Hematopoietic multipotent progenitor cell treated with erythropoietin and hydrocortisone succinate and interleukin-3 and kit ligand, for 4 days (in vitro differentiated cells): ENCODE data around the gene TADA2B.
"Not testable (repeated sequence)": the region's sequence is repeated elsewhere in the genome, so short reads cannot be mapped to it uniquely, and the experiment has no call there.

Experiments
- DNase-seq: peaks from one replicate; pipeline ENCODE4 v3.0.0-alpha.2; 2015

Gene TADA2B

DNA sequence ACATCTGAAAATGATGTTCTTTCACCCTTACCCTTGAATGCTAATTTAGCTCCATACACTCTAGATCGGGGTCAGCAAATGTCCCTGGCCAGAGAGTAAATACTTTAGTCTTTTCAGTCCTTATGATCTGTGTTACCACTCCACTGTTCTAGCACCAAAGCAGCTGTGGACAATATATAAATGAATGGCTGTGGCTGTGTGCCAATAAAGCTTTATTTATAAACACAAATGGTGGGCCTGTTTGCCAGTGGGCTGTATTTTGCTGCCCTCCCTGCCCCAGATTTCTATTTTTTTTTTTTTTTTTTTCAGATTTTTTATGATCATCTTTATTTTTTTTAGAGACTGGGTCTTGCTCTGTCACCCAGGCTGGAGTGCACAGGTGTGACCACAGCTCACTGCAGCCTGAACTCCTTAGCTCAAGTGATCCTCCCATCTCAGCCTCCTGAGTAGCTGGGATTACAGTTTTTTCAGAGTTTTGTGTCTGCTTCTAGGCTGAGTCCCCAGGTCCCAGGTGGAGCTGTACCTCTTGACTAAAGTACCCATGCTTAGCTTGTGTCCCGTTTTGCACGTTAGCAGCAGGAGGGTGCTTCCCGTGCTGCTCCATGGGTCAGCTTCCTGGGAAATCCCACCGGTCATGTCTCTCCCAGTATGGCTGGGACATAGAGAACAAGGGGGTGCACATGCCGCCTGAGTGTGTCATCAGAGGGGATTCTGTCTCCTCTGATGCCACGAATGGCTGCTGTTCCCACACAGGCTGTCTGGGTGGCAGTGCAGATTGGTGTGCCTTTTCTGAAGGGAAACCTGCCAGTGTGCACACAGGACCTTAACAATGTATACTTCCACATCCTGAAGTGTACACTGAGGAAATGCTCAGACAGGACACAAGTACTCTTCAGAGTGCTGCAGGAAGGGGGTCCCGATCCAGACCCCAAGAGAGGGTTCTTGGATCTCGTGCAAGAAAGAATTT is 40.7 kb downstream of the TADA2B start:
- no peak for DNase-seq

DNA sequence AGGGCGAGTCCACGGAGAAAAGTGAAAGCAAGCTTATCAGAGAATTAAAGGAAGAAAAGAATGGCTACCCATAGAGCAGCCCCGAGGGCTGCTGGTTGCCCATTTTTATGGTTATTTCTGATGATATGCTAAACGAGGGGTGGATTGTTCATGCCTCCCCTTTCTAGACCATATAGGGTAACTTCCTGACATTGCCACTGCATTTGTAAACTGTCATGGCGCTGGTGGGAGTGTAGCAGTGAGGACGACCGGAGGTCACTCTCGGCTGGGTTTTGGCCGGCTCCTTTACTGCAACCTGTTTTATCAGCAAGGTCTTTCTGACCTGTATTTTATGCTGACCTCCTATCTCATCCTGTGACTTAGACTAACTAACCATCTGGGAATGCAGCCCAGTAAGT is 41.4 kb downstream of the TADA2B start:
- not testable (repeated sequence) for DNase-seq

DNA sequence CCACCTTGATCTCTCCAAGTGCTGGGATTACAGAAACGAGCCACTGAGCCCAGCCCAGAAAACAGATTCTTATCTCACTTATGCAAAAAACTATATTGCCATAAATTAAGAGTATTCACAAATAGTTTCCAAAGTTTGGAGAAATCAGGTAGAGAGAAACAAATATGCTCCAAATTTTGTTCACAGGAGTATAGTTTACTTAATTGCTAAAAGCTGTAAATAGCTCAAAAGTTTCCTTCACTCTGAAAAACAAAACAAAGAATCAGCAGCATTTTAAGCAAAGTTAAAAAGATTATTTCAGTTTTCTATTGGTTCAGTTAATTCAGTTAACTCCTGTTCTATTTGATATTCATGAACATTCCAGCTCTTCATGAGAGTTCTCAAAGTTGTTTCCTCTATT is 43.2 kb downstream of the TADA2B start:
- DNase-seq, result no peak

DNA sequence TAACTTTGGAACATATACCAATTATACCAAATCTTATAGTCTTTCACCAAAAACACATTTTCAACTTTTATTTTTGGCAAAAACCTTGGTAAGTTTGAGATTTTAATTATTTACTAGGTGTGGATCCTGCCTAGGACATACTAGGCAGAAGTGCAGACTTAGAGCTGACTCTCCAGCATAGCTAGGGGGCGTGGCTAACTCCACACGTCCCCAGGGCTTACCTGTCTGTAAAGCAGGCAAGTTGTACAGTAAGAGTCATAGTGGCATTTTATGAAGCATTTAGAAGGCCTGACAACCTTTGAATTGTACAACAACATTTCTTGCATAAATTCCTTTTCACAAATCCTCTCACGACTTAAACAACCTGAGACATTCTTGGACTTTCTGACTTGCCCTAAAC is 43.9 kb downstream of the TADA2B start:
- no peak for DNase-seq

DNA sequence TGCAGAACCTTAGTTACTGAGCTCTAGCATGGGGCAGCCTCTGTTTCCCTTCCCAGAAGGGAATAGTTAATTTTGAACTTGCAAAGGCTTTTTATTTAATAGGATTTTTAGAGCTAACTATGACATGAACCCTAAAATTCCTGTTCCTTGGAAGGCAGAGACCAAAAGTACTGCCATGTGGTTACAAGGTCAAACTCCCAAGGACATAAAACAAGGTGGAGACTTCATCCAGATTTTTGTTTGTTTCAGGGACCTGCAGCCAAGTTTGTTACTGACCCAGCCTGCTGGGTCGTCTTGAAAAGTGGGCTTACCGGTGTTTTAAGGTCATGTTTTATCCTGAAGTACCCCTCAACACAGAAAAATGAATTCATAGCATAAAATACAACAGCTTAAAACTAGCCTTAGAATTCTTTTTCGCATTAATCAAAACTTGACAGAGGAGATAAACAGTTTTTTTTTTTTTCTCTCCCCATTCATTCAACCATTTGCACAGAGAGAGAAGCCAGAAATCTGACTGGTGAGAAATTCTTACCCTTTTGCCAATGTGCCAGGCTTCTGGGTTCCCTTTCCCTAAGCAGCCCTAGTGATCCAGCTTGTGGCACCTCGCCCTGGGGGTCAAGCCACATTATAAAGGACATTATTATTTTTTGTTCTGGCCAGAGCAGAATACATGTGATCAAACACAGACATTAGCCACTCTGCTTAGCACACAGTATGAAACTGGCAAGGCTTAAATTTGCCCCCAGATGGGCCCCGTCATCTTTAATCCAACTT is 46.2 kb downstream of the TADA2B start:
- DNase-seq, result no peak

DNA sequence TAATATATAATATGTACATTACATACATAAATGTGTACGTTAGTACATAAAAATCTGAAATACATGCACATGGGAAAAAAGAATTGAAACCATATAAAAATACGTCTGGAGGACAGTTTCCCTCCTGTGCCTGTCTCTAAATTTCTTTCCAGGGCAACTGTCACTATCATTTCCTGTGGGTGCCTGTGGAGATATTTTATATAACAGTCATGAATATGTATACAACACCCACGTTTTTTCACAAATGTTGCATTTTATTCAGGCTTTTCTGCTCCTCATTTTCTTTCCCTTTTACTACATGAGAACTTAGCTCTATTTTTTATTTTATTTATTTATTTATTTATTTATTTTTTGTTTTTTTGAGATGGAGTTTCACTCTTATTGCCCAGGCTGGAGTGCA is 48.9 kb downstream of the TADA2B start:
- no peak for DNase-seq

DNA sequence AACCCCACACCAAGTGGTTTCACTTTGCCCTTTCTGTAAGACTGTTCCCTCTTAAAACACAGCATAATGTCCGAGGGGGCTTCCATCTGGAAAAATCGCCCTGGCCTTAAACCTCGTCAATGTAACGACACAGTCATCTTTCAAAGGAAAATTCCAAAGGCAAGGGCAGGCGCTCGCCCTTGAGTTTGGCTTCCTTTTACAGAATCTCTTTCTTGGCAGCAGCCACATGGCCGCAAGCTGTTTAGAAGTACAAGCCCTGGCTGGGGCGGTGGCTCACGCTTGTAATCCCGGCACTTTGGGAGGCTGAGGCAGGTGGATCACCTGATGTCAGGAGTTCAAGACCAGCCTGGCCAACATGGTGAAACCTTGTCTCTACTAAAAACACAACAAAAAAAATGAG is 51.7 kb downstream of the TADA2B start:
- DNase-seq, result no peak

DNA sequence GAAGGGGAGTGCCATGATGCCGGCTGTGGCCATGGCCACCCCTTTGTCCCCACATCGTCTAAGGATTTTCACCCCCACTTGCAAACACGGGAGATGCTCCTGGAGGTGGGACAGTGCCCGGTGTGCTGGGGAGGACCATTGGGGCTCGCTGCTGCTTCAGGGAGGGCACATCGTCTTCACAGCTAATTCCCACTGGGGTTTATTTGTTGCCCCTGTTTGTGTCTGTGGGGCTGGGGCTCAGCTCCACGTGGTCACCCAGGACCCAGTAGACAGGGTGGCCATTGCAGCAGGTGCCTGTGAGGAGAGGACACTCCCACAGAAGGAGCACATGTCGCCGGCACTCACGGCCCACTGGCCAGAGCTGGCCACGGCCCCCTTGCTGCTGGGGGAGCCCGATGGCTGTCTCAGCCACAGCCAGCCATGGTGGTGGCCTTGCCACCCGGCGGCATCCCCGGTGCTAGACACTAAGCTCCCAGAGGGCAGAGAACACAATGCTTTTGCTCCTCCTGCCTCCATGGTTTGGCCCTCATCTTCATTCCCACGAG is 52.5 kb downstream of the TADA2B start:
- no peak for DNase-seq

DNA sequence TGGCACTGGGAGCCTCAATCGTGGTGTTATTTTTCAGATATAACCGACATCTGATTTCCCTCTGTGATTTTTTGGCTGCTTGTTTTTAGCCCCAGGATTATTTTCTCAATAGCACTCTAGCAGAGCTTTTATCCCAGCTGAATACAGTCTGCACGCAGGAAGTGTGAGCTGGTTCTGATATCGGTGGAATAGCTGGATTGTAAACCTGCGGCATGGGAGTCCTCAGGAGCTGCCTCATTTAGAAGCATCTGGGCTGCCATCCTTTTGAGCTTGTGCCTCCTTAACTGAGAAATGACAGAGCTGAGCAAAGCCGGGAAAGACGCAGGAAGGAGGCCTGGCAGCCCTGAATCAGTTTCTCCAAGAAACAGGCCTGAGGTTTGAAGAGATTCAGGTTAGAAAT is 53.1 kb downstream of the TADA2B start:
- no peak for DNase-seq

DNA sequence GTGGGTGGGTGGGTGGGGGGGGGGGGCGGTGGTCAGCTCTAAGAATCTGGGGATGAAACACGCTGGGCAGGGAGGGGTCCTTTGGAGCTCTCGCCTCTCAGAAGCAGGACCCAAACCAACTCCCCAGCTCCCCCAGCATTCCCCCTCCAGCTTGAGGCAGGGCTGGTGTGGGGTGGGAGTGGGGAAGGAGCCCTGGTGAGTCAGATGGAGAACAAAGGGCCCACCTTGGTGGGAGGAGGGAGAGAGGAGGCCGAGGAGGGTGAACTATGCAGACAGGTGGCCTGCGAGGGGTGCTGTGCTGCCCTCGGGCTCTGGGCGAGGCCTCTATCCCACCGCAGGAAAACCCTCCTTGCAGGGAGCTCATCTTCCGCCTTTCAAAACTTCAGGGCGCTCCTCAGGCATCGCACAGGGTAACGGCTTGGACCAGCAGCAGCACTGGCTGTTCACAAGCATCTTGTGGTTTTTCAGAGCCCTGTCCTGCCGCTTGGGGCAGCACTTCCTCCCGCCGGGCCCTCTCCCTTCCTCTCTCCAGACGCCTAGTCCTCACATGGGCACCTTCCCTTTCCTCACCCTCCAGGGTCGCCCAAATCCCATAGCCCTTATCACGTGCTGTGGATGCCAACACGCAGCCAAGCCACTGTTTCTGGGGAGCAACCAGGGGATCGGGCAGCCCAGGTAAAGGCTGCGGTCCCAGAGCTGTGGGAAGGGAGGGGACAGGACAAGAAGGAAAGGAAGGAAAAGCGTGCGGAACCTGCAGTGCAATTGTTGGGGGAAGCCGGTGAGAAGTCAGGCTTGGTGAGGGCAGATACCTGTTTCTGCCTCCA is 58.7 kb downstream of the TADA2B start:
- peak; percentile 88 for DNase-seq

DNA sequence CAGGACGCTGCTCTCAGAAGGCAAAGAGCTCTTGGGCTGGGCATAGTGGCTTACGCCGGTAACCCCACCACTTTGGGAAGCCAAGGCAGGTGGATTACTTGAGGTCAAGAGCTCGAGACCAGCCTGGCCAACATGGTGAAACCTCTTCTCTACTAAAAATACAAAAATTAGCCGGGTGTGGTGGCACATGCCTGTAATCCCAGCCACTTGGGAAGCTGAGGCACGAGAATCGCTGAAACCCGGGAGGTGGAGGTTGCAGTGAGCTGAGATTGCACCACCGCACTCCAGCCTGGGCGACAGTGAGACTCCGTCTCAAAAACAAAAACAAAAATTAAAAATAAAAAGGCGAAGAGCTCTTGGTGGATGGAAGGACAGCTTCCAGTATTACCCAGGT is 59.3 kb downstream of the TADA2B start:
- DNase-seq, result not testable (repeated sequence)

DNA sequence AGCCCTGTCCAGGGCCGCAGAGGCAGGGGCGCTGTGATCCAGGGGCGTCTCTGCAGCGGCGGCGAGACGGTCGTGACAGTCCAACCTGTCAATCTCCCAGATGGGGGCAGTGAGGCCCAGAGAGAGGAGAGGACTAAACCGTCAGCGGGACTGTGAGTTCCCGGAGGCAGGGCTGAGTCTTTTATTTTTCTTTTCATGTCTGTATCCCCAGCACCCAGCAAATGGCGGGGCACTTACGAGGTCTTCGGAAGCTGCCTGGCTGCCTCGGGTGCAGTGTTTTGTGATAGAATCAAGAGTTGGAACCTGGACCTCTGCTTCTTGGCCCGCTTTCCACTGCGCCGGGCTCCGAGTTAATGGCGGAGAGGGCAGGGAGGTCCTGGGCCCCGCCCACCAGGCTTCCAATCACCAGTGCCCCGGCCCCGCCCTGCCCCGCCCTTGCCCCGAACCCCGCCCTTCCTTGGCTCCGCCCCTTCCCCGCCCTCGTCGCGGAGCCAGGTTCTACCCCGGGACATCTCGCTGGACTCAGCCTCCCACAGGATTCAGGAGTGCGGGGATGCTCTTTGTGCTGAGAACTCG is 59.9 kb downstream of the TADA2B start:
- DNase-seq, result peak; percentile 94

DNA sequence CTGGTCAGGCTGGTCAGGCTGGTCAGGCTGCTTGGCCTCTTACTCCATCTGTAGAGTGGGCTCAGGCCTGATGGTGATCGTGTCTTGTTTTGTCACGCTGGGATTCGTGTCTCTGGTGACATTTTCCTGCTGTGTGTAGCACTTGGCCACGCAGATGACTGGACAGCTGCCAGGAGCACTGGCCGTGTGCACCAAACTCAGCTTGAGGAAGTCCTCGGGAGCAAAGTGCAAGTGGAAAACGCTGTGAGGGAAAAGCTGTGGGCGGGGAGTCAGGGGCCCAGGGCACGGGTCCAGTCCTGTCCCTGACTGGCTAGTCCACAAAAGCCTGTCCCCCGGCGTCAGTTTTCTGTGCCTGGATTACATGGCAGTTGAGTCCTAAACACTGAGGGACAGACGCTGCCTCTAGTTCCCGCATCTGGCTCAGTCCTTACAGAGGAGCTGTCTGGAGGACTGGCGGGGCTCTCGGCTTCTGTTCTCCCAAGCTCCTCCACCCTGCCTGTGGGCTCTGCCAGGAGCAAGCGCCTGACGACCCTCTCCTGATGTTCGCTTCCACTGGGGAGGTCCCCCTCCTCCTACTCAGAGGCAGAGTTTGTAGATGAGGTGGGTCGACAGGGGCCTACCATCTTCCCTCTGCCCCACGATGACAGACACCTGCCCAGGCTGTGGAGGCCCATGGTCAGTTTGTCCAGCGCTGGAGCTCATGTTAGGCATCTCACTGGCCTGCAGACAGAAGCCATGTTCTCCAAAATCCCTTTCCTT is 60.6 kb downstream of the TADA2B start:
- DNase-seq, result no peak

DNA sequence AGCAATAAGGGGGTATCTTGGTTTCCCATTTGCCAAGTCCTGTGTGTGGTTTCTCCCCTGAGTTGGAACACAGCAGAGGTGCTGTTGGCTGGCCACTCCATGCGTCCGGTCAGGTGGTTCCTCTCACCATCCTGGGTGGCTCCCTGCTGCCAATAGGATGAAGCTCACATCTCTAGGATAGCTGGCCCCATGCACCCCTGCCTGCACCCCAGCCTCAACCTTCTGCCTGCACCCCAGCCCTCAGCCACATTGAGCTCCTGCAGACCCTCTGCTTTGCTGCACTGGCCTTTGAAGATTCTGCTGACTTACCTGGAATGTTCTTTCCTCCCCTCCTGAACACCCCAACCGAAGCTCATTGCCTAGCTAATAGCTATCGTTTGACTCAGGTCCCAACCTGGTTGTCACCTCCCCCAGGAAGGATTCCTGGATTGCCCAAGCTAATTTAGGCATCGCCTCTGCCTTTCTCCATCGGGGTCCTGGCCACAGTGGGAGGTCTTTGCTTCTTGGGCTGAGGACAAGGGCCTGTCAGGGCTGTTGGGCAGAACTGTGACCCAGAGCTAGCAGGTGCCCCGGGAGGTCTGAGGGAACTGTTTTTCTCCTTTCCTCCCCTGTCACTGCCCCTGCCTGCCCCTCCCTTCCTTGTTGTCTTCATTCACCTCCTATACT is 61.3 kb downstream of the TADA2B start:
- DNase-seq, result no peak

DNA sequence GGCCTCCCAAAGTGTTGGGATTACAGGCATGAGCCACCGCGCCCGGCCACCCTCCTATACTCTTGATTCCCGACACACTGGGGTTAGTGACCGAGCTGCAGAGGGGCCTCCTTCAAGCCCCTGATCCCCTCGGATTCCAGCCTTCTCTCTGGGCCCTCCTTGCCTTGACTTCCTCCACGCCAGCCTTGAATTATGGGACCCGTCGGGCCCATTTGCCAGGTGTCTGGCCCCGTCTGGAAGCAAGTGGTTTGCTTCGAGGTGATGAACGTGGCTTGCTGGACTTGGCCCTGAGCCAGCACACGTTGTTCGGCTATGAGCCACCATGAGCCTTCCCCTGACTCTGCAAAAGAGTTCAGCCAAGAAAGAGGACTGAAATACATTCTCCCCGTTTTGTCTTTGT is 62.1 kb downstream of the TADA2B start:
- no peak for DNase-seq

DNA sequence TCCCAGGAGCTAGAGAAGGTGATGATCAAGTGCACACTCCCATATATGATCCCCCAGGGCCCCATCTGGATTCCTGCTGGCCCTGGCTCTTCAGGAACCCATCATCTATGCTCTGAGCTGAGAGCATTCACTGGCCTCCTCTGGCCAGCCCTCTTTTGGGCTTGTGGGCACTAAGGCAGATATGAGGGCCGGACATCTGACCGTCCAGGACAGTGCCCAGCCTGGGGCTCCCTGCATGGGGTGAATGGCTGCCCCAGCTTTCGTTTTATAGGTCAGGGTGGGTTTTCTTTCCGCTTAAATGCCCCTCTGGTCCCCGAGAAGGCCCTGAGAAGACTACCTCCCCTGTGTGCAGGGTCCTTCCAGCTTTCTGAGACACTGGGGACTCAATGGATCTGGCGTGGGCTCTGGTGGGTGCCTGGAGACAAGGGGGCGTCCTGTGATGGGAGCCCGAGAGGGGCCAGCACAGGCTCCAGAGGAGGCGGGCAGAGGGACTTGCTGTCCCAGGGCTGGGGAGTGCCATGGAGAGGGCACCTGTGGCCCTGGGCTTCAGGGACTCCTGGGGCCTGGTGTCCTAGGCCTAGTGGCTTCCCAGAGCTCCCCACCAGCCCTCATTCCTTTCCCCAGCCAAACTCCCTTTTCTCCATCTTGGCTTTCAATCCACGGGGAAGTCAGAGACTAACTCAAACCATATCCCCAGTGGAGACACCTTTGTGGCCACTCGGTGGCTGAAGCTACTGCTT is 64.2 kb downstream of the TADA2B start:
- no peak for DNase-seq
